Dedifferentiated amniotic fluid mesenchymal stem cell (primary cell): ENCODE results near the gene ADAMTSL1.
A peak's percentile ranks its signal among the peaks of the same experiment; 100 is the strongest.

Experiments used
- DNase-seq: peaks from one replicate; pipeline ENCODE4 v3.0.0-alpha.2; 2016; ENCODE audit errors: extremely low spot score

Gene ADAMTSL1

GRCh38 chr9:18473652-18474279 lies at the start of gene ADAMTSL1:
ADAMTSL1 (plus strand) TSS chr9:18474153; CDS start chr9:18474233, 80 bp downstream.
- peak; percentile 58 for DNase-seq

- DNase-seq, result no peak
These were observed 46.3 kb upstream of the ADAMTSL1 start for GRCh38 chr9:18427691-18428090.

- no peak for DNase-seq
These were observed 45.3 kb upstream of the ADAMTSL1 start for GRCh38 chr9:18428661-18429060.

GRCh38 chr9:18429070-18429469 lies 44.9 kb upstream of the ADAMTSL1 start:
- DNase-seq, result peak; percentile 39

GRCh38 chr9:18433620-18434019 lies 40.3 kb upstream of the ADAMTSL1 start:
- DNase-seq, result no peak

GRCh38 chr9:18437315-18438201 lies 36.4 kb upstream of the ADAMTSL1 start:
- DNase-seq, result peak; percentile 29

GRCh38 chr9:18438300-18438925 lies 35.5 kb upstream of the ADAMTSL1 start:
- DNase-seq, result peak; percentile 31

- no peak for DNase-seq
These were observed 35.0 kb upstream of the ADAMTSL1 start for GRCh38 chr9:18438951-18439350.

- DNase-seq, result no peak
These were observed 32.7 kb upstream of the ADAMTSL1 start for GRCh38 chr9:18441261-18441660.

GRCh38 chr9:18442629-18443491 lies 31.1 kb upstream of the ADAMTSL1 start:
- DNase-seq, result peak; percentile 73

- DNase-seq, result no peak
These were observed 26.8 kb upstream of the ADAMTSL1 start for GRCh38 chr9:18447131-18447530.

GRCh38 chr9:18447541-18447940 lies 26.4 kb upstream of the ADAMTSL1 start:
- DNase-seq, result no peak

GRCh38 chr9:18448101-18448500 lies 25.9 kb upstream of the ADAMTSL1 start:
- DNase-seq, result no peak

- DNase-seq, result no peak
These were observed 22.5 kb upstream of the ADAMTSL1 start for GRCh38 chr9:18451406-18451805.

GRCh38 chr9:18452276-18452675 lies 21.7 kb upstream of the ADAMTSL1 start:
- DNase-seq, result no peak

GRCh38 chr9:18456624-18457237 lies 17.2 kb upstream of the ADAMTSL1 start:
- DNase-seq, result no peak

- no peak for DNase-seq
These were observed 16.4 kb upstream of the ADAMTSL1 start for GRCh38 chr9:18457510-18457909.

- peak; percentile 95 for DNase-seq
These were observed 13.9 kb upstream of the ADAMTSL1 start for GRCh38 chr9:18459962-18460584.

GRCh38 chr9:18461496-18461895 lies 12.5 kb upstream of the ADAMTSL1 start:
- no peak for DNase-seq

GRCh38 chr9:18463991-18464390 lies 10.0 kb upstream of the ADAMTSL1 start:
- no peak for DNase-seq

GRCh38 chr9:18466101-18466500 lies 7.9 kb upstream of the ADAMTSL1 start:
- no peak for DNase-seq
